ENCODE data around the gene PLEKHF1. TPM values are rescaled to one million over a fixed set of nuclear protein-coding genes. Genes with fewer than 3 reads are reported as not detected.

The PLEKHF1 gene
- total RNA-seq, 1 experiment from 2014 or later: 15.9 TPM

- TF ChIP-seq EZH2phosphoT487 (IDR thresholded peaks at IDR 0.05; ENCODE audit: borderline replicate concordance, low read length) (no peak), CTCF (conservative IDR thresholded peaks at IDR 0.05; ENCODE audit: low read depth, low read length) (no peak), EZH2 (IDR thresholded peaks at IDR 0.05; ENCODE audit: low read length, unreplicated experiment) (no peak)
- intact Hi-C loops (cut with micrococcal nuclease): no loop called here
- Histone ChIP-seq H4K20me1 (ENCODE audit: low read length) (no peaks in the 10 kb centered on the region), H3K4me3 (ENCODE audit: low read length) (no peak overlapping the region), H3K36me3 (ENCODE audit: low read depth, low read length) (no peaks in the 10 kb centered on the region), H3K79me2 (ENCODE audit: low read length) (no peaks in the 10 kb centered on the region), H3K9me2 (replicated peaks; ENCODE audit: low read length) (no peaks in the 10 kb centered on the region), H3K9ac (ENCODE audit: low read length) (no peak overlapping the region), H3K4me2 (ENCODE audit: low read length) (no peak overlapping the region), H3F3A (ENCODE audit: low read length, unreplicated experiment) (no peaks in the 10 kb centered on the region), H3K27me3 (ENCODE audit: low read length) (no peaks in the 10 kb centered on the region), H3K27ac (ENCODE audit: low read length) (no peak overlapping the region), H2AFZ (ENCODE audit: low read length) (no peak overlapping the region), H3K9me3 (ENCODE audit: low read length) (no peaks in the 10 kb centered on the region), H3K4me1 (ENCODE audit: insufficient read depth, low read length) (no peaks in the 10 kb centered on the region)
- no TSS peak for BruUV-seq (replicated peaks)
- CTCF ChIA-PET: no interaction called here
- ATAC-seq: no peak
- no peak for DNase-seq
- POLR2A ChIA-PET (ENCODE audit: unreplicated experiment): no interaction called here
These were observed 35.2 kb downstream of the PLEKHF1 start for GRCh38 chr19:29700498-29700897.

- ChIA-PET POLR2A (ENCODE audit: unreplicated experiment) (no interaction called here), CTCF (interaction anchor here (0.6 kb wide), 1 partner anchor 95 kb away, joined by 5 read pairs; no protein-coding TSS in a partner anchor)
- no peak for ATAC-seq
These were observed 37.1 kb downstream of the PLEKHF1 start for GRCh38 chr19:29702161-29702962.

More at GRCh38 chr19:29702161-29702962, 37.1 kb downstream of the PLEKHF1 start:
- TF ChIP-seq CTCF (conservative IDR thresholded peaks at IDR 0.05; ENCODE audit: low read depth, low read length): no peak
- TF ChIP-seq EZH2 (IDR thresholded peaks at IDR 0.05; ENCODE audit: low read length, unreplicated experiment): no peak
- TF ChIP-seq EZH2phosphoT487 (IDR thresholded peaks at IDR 0.05; ENCODE audit: borderline replicate concordance, low read length): no peak
- H3K36me3 ChIP-seq (ENCODE audit: low read depth, low read length): no peaks in the 10 kb centered on the region
- intact Hi-C loops (cut with micrococcal nuclease): no loop called here
- no peaks in the 10 kb centered on the region for H3F3A ChIP-seq (ENCODE audit: low read length, unreplicated experiment)
- H3K79me2 ChIP-seq (ENCODE audit: low read length): no peaks in the 10 kb centered on the region
- H3K9me2 ChIP-seq (replicated peaks; ENCODE audit: low read length): no peaks in the 10 kb centered on the region
- BruUV-seq (replicated peaks): no TSS peak
- H3K4me3 ChIP-seq (ENCODE audit: low read length): no peak overlapping the region
- DNase-seq: no peak
- H3K4me1 ChIP-seq (ENCODE audit: insufficient read depth, low read length): no peaks in the 10 kb centered on the region
- H3K9ac ChIP-seq (ENCODE audit: low read length): no peak overlapping the region
- no peaks in the 10 kb centered on the region for H3K9me3 ChIP-seq (ENCODE audit: low read length)
- no peak overlapping the region for H3K27ac ChIP-seq (ENCODE audit: low read length)
- no peak overlapping the region for H3K4me2 ChIP-seq (ENCODE audit: low read length)
- no peak overlapping the region for H2AFZ ChIP-seq (ENCODE audit: low read length)
- no peaks in the 10 kb centered on the region for H3K27me3 ChIP-seq (ENCODE audit: low read length)
- no peaks in the 10 kb centered on the region for H4K20me1 ChIP-seq (ENCODE audit: low read length)
